ENCODE results near the gene MT1A. TPM values are rescaled to one million over a fixed set of nuclear protein-coding genes. Genes with fewer than 3 reads are reported as not detected.

Gene MT1A
- total RNA-seq: not detected in 3 replicates

DNA sequence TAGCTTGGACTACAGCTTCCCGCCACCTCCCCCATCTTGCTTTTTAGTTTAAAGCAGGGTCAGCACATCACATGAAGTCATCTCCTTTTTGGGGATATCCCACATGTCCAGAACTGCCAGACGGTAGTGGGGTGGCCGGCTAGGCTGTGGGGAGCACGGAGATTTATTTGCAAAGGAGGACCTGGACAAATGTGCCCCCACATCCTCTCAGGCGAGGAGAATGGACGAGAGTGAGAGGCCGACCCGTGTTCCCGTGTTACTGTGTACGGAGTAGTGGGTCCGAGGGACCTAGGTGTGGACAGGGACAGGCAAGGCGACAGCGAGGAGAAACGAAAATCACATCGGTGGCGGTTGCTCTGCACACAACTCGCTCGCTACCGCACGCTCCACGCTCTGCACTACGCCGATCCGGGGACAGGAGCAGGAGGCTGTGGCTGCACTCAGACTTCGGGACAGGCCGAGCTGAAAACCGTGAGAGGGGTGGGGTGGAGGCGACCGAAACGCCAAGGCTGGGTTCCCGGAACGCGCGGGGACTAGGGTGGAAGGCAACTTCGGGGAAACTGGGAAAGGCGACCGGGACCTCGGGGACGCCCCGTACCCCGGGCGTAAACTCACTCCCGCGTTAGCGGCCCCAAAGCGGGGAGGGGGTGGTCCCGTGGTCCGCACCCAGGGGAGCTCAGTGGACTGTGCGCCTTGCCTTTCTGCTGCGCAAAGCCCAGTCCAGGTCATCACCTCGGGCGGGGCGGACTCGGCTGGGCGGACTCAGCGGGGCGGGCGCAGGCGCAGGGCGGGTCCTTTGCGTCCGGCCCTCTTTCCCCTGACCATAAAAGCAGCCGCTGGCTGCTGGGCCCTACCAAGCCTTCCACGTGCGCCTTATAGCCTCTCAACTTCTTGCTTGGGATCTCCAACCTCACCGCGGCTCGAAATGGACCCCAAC, at the start of gene MT1A:
Gene MT1A (plus strand): TSS at position 853 of the 937 bp plus-strand sequence. CDS start 73 bp downstream, at position 926.
- Mint-ChIP-seq H3K4me3 (peak within 1 kb of the TSS; percentile 64), H3K27me3 (ENCODE audit: low read depth) (peaks cover 99% of the 10 kb centered on the region)

DNA sequence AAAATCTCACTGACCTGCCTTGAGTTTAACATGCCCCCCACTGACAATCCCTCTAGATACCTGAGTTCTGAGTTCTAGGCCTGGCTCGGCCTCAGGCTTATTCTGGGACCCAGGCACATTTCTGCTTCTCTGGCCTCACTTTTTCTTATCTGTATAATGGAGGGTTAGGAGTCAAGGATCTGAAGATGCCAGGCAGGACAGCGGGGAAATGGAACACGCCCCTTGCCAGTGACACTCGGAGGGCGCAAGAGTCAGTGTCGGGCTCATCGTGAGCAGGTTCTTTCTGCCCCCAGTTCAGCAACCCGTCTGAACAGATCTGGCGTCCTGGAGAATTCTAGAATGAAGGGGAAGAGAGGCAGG, 49.7 kb upstream of the MT1A start:
- H3K4me3 Mint-ChIP-seq: peak overlapping the region; percentile 66
- no peak for DNase-seq (ENCODE audit: low spot score in 2 of 2, unreplicated experiment in 2 of 2)
- H3K9me3 Mint-ChIP-seq: peaks cover 3% of the 10 kb centered on the region
- peaks cover 98% of the 10 kb centered on the region for H3K27me3 Mint-ChIP-seq (ENCODE audit: low read depth)
- H3K4me1 Mint-ChIP-seq: peaks cover 12% of the 10 kb centered on the region
- H3K27ac Mint-ChIP-seq: no peak overlapping the region
- TF ChIP-seq, protein P1, sequence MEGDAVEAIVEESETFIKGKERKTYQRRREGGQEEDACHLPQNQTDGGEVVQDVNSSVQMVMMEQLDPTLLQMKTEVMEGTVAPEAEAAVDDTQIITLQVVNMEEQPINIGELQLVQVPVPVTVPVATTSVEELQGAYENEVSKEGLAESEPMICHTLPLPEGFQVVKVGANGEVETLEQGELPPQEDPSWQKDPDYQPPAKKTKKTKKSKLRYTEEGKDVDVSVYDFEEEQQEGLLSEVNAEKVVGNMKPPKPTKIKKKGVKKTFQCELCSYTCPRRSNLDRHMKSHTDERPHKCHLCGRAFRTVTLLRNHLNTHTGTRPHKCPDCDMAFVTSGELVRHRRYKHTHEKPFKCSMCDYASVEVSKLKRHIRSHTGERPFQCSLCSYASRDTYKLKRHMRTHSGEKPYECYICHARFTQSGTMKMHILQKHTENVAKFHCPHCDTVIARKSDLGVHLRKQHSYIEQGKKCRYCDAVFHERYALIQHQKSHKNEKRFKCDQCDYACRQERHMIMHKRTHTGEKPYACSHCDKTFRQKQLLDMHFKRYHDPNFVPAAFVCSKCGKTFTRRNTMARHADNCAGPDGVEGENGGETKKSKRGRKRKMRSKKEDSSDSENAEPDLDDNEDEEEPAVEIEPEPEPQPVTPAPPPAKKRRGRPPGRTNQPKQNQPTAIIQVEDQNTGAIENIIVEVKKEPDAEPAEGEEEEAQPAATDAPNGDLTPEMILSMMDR (IDR thresholded peaks at IDR 0.05; ENCODE audit: unreplicated experiment): no peak
- H3K36me3 Mint-ChIP-seq: no peaks in the 10 kb centered on the region

More for the DNA sequence above, at the start of gene MT1A:
- Mint-ChIP-seq H3K27ac (no peak within 1 kb of the TSS), H3K4me1 (peaks cover 12% of the 10 kb centered on the region), H3K9me3 (no peaks in the 10 kb centered on the region), H3K36me3 (no peaks in the 10 kb centered on the region)
- TF ChIP-seq, protein P1 (IDR thresholded peaks at IDR 0.05; ENCODE audit: unreplicated experiment): no peak
- DNase-seq (ENCODE audit: low spot score in 2 of 2, unreplicated experiment in 2 of 2): peak in 1 of 2 experiments; percentile 51

DNA sequence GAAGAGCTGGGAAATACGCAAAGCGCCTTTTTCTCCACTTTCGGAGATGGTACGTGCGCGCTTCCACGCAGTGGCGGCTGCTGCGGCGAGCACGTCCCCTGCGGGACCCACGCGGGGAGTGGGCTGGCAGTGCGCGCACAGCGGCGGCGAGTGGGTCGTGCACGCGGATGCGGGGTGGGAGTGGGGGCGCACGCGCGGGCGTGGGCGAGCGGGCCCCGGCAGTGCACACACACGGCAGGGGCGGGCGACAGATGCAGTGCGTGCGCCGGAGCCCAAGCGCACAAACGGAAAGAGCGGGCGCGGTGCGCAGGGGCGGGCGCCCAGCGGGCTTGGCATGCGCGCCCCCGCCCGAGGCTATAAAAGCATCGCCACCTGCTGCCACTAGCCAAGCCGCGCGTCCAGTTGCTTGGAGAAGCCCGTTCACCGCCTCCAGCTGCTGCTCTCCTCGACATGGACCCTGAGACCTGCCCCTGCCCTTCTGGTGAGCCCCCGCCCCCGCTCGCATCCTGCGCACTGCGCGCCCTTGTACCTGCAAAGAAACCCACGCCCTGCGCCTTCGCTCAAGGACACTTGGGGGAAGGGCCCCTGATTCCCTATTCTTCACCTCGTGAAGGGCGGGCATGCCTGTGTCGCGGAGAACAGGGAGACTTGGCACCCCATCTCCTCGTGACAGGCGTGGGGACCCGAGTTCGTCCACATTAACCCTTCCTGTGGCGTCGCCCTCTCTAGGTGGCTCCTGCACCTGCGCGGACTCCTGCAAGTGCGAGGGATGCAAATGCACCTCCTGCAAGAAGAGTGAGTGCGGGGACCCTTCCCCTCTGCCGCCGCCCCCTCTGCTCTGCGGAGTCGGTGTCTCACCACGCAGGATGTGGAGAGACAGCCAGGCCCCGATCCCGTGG, 49.1 kb upstream of the MT1A start, which contains the start of gene MT3:
Gene MT3 (plus strand): TSS at position 388 of the 899 bp plus-strand sequence. CDS start 63 bp downstream, at position 451.
- no peaks in the 10 kb centered on the region for H3K36me3 Mint-ChIP-seq
- peaks cover 10% of the 10 kb centered on the region for H3K4me1 Mint-ChIP-seq
- TF ChIP-seq, protein P1 (IDR thresholded peaks at IDR 0.05; ENCODE audit: unreplicated experiment): no peak
- H3K27me3 Mint-ChIP-seq (ENCODE audit: low read depth): peaks cover 98% of the 10 kb centered on the region
- H3K4me3 Mint-ChIP-seq: peak within 1 kb of the TSS; percentile 66
- no peak for DNase-seq (ENCODE audit: low spot score in 2 of 2, unreplicated experiment in 2 of 2)
- no peak within 1 kb of the TSS for H3K27ac Mint-ChIP-seq
- H3K9me3 Mint-ChIP-seq: peaks cover 9% of the 10 kb centered on the region

DNA sequence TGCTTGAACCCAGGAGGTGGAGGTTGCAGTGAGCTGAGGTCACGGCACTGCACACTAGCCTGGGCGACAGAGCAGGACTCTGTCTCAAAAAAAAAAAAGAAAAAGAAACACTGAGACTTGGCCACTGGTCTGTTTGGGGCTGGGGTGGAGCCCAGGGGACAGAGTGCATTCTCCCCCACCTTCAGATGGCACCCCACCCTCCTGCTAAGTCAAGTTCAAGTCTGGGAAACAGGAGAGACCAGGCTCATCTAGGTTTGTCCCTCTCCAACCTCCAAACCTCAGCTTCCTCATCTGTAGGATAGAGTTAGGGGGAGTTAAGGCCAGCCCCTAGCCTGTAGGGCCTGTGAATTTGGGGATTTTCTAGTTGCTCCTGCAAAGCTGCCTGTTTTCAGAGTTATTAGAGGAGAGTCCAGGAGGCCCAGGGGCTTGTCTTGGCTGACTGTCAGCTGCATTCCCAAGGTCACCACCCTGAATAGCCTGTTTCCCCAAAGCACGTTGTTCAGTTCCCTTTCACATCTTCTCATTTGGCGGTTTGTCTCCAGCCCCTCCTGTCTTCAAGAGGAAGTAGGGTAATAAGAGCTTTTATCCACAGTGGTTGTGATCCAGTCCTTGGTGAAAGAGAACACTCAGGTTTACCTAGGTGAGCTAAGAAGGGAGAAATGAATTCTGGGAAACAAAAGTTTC, 46.9 kb upstream of the MT1A start:
- Mint-ChIP-seq H3K27ac (no peak overlapping the region), H3K9me3 (peaks cover 9% of the 10 kb centered on the region), H3K4me1 (peaks cover 10% of the 10 kb centered on the region), H3K4me3 (no peak overlapping the region), H3K36me3 (no peaks in the 10 kb centered on the region), H3K27me3 (ENCODE audit: low read depth) (peaks cover 85% of the 10 kb centered on the region)
- TF ChIP-seq, protein P1 (IDR thresholded peaks at IDR 0.05; ENCODE audit: unreplicated experiment): no peak
- no peak for DNase-seq (ENCODE audit: low spot score in 2 of 2, unreplicated experiment in 2 of 2)
